ENCODE measurements around the gene PCSK5. TPM values are rescaled to one million over a fixed set of nuclear protein-coding genes. Genes with fewer than 3 reads are reported as not detected.

Gene PCSK5
- polyA plus RNA-seq, 1 donor (not counting 4 experiments of a cell fraction or from before 2014, with no cell fraction given) = 1.9 TPM

DNA sequence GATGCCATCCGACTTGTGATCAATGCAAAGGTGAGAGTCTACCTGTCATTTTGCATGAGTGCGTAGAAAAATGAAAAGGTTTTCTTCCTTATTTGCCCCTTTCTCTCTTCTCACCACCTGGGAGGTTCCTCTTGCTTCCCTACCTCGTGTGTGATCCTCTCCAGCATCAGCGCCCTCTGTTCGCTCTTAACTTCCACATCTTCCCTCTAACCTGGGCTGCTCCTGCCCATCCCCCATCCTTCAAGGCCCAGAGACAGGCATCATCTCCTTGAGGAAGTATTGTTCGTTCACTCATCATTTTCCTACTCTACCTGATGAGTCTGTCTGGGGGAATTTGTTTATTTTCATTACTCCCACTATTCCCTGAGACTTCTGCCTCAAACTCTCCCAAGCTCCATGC, 447.9 kb downstream of the PCSK5 start:
- no peaks in the 10 kb centered on the region for H3K9me1 ChIP-seq (ENCODE audit: control insufficient read depth, extremely low read depth, insufficient read depth, low read length)
- TF ChIP-seq, protein P1, sequence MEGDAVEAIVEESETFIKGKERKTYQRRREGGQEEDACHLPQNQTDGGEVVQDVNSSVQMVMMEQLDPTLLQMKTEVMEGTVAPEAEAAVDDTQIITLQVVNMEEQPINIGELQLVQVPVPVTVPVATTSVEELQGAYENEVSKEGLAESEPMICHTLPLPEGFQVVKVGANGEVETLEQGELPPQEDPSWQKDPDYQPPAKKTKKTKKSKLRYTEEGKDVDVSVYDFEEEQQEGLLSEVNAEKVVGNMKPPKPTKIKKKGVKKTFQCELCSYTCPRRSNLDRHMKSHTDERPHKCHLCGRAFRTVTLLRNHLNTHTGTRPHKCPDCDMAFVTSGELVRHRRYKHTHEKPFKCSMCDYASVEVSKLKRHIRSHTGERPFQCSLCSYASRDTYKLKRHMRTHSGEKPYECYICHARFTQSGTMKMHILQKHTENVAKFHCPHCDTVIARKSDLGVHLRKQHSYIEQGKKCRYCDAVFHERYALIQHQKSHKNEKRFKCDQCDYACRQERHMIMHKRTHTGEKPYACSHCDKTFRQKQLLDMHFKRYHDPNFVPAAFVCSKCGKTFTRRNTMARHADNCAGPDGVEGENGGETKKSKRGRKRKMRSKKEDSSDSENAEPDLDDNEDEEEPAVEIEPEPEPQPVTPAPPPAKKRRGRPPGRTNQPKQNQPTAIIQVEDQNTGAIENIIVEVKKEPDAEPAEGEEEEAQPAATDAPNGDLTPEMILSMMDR (optimal IDR thresholded peaks at IDR 0.05 in 1 of 3, IDR thresholded peaks at IDR 0.05 in 1 of 3, conservative IDR thresholded peaks at IDR 0.05 in 1 of 3; ENCODE audit: extremely low read depth in 1 of 3, insufficient read depth in 2 of 3, low read length in 3 of 3) = no peak
- TF ChIP-seq EZH2 (IDR thresholded peaks at IDR 0.05; ENCODE audit: low read length) = no peak
- no peaks in the 10 kb centered on the region for H3K4me1 ChIP-seq (ENCODE audit: control insufficient read depth, extremely low read depth, insufficient read depth, low read length)
- H3K9ac ChIP-seq (ENCODE audit: control insufficient read depth, extremely low read depth, insufficient read depth, low read length) = no peak overlapping the region
- H3K27me3 ChIP-seq (ENCODE audit: control insufficient read depth, extremely low read depth, insufficient read depth, low read length) = no peaks in the 10 kb centered on the region
- no peak overlapping the region for H3K27ac ChIP-seq (ENCODE audit: control insufficient read depth, insufficient read depth, low read length)
- H3K79me2 ChIP-seq (ENCODE audit: control insufficient read depth, insufficient read depth, low read length) = no peaks in the 10 kb centered on the region
- no peak for FAIRE-seq
- H3K9me3 ChIP-seq (ENCODE audit: control insufficient read depth, low read depth, low read length) = no peaks in the 10 kb centered on the region
- H3K36me3 ChIP-seq (ENCODE audit: control insufficient read depth in 2 of 2, extremely low read depth in 1 of 2, insufficient read depth in 2 of 2, low read length in 2 of 2) = no peaks in the 10 kb centered on the region
- no peaks in the 10 kb centered on the region for H4K20me1 ChIP-seq (ENCODE audit: control insufficient read depth, extremely low read depth, insufficient read depth, low read length)
- no peak overlapping the region for H3K4me2 ChIP-seq (ENCODE audit: control insufficient read depth, extremely low read depth, insufficient read depth, low read depth, low read length)
- DNase-seq (ENCODE audit: low read depth, low spot score) = no peak
- no peak overlapping the region for H3K4me3 ChIP-seq (ENCODE audit: control insufficient read depth in 2 of 3, extremely low read depth in 1 of 3, insufficient read depth in 2 of 3, low read depth in 1 of 3, low read length in 3 of 3)
- dilution Hi-C loops (cut with MboI; ENCODE audit: extremely low pct_ligation_motif_present, low sequenced_read_pairs) = no loop called here
- H2AFZ ChIP-seq (ENCODE audit: control insufficient read depth, low read length) = no peak overlapping the region

DNA sequence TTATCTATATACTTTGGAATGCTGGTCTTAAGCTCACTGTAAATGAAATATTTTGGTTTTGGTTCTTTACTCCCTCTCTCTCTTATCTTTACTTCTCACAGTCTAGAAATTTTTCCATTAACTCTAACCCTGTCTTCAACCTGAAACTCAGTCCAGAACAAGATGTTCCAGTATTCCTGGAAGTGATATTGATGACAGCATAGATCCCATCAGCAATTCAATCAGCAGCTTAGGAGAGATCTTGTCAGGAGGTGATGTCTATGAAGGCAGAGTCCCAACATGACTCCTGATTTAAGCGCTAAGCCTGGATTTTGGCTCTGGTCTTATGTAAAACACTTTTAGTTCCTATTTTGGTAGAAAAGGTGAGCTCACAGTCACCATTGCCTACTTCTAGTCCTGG, 451.1 kb downstream of the PCSK5 start:
- no peak for TF ChIP-seq EZH2 (IDR thresholded peaks at IDR 0.05; ENCODE audit: low read length)
- TF ChIP-seq, protein P1 (optimal IDR thresholded peaks at IDR 0.05 in 1 of 3, IDR thresholded peaks at IDR 0.05 in 1 of 3, conservative IDR thresholded peaks at IDR 0.05 in 1 of 3; ENCODE audit: extremely low read depth in 1 of 3, insufficient read depth in 2 of 3, low read length in 3 of 3) = no peak
- H2AFZ ChIP-seq (ENCODE audit: control insufficient read depth, low read length) = no peak overlapping the region
- no peak overlapping the region for H3K4me3 ChIP-seq (ENCODE audit: control insufficient read depth in 2 of 3, extremely low read depth in 1 of 3, insufficient read depth in 2 of 3, low read depth in 1 of 3, low read length in 3 of 3)
- DNase-seq (ENCODE audit: low read depth, low spot score) = no peak
- H3K36me3 ChIP-seq (ENCODE audit: control insufficient read depth in 2 of 2, extremely low read depth in 1 of 2, insufficient read depth in 2 of 2, low read length in 2 of 2) = no peaks in the 10 kb centered on the region
- no peak for FAIRE-seq
- dilution Hi-C loops (cut with MboI; ENCODE audit: extremely low pct_ligation_motif_present, low sequenced_read_pairs) = no loop called here
- no peak overlapping the region for H3K9ac ChIP-seq (ENCODE audit: control insufficient read depth, extremely low read depth, insufficient read depth, low read length)
- H3K9me3 ChIP-seq (ENCODE audit: control insufficient read depth, low read depth, low read length) = no peaks in the 10 kb centered on the region
- H4K20me1 ChIP-seq (ENCODE audit: control insufficient read depth, extremely low read depth, insufficient read depth, low read length) = no peaks in the 10 kb centered on the region
- no peak overlapping the region for H3K4me2 ChIP-seq (ENCODE audit: control insufficient read depth, extremely low read depth, insufficient read depth, low read depth, low read length)
- no peaks in the 10 kb centered on the region for H3K79me2 ChIP-seq (ENCODE audit: control insufficient read depth, insufficient read depth, low read length)
- H3K4me1 ChIP-seq (ENCODE audit: control insufficient read depth, extremely low read depth, insufficient read depth, low read length) = no peaks in the 10 kb centered on the region
- H3K9me1 ChIP-seq (ENCODE audit: control insufficient read depth, extremely low read depth, insufficient read depth, low read length) = no peaks in the 10 kb centered on the region
- no peaks in the 10 kb centered on the region for H3K27me3 ChIP-seq (ENCODE audit: control insufficient read depth, extremely low read depth, insufficient read depth, low read length)
- H3K27ac ChIP-seq (ENCODE audit: control insufficient read depth, insufficient read depth, low read length) = no peak overlapping the region
